ENCODE measurements around the gene AARS2. TPM values are rescaled to one million over a fixed set of nuclear protein-coding genes. Genes with fewer than 3 reads are reported as not detected.
"Not testable (repeated sequence)": the region's sequence is repeated elsewhere in the genome, so short reads cannot be mapped to it uniquely, and the experiment has no call there.

Gene AARS2
- total and polyA plus RNA-seq, 9 donors, result 3.0 to 15.5 (median 14.0) TPM

DNA sequence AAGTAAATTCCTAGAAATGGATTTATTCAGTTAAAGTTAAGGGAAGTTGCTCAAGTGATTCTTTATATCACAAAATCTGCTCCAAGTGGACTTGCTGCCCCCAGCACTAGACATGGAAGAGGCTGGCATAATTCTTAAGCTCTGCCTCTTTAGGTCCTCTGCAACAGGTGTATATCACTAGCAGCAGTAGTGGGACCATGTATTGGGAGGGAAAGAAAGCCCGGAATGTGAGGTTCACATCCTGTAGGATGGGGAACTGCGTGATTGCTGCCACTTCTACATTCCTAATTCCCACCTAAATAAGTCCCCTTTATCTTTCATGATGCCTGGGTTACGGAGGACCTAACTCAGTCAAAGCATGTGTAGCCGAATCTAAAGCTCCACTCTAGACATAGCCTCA lies 42.5 kb upstream of the AARS2 start:
- no peak overlapping the region for H3K27ac ChIP-seq
- DNase-seq, result no peak
- intact Hi-C loops (cut with DNase I), result no loop called here
- no peaks in the 10 kb centered on the region for H3K4me1 ChIP-seq (ENCODE audit: insufficient read depth)
- no peaks in the 10 kb centered on the region for H3K36me3 ChIP-seq
- 67 to 79% (median 79%) methylated on average over 4 of the region's 4 CpGs for WGBS, 3 donors
- no peak overlapping the region for H3K4me3 ChIP-seq
- peaks cover 0 to 2% of the 10 kb centered on the region in 2 donors for H3K9me3 ChIP-seq
- no peaks in the 10 kb centered on the region for H3K27me3 ChIP-seq
- TF ChIP-seq EP300 (IDR thresholded peaks at IDR 0.05) (no peak), POLR2A (IDR thresholded peaks at IDR 0.05) (no peak)
- TF ChIP-seq, protein P1, sequence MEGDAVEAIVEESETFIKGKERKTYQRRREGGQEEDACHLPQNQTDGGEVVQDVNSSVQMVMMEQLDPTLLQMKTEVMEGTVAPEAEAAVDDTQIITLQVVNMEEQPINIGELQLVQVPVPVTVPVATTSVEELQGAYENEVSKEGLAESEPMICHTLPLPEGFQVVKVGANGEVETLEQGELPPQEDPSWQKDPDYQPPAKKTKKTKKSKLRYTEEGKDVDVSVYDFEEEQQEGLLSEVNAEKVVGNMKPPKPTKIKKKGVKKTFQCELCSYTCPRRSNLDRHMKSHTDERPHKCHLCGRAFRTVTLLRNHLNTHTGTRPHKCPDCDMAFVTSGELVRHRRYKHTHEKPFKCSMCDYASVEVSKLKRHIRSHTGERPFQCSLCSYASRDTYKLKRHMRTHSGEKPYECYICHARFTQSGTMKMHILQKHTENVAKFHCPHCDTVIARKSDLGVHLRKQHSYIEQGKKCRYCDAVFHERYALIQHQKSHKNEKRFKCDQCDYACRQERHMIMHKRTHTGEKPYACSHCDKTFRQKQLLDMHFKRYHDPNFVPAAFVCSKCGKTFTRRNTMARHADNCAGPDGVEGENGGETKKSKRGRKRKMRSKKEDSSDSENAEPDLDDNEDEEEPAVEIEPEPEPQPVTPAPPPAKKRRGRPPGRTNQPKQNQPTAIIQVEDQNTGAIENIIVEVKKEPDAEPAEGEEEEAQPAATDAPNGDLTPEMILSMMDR (IDR thresholded peaks at IDR 0.05), result no peak

DNA sequence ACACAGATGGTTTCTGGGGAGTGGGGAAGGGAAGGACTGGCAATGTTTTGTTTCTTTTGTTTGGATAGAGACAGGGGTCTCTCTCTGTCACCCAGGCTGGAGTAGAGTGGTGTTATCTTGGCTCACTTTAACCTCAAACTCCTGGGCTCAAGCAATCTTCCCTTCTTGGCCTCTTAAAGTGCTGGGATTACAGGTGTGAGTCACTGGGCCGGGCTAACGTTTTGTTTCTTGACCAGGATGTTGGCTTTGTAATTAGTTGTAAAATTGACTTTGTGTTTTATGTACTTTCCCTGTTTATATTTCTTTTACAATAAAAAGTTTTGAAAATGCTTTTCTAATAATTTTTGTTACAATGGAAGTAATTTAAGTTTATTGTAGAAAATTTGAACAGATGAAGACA lies 40.2 kb upstream of the AARS2 start:
- Histone ChIP-seq H3K36me3 (no peaks in the 10 kb centered on the region), H3K27me3 (no peaks in the 10 kb centered on the region), H3K4me1 (ENCODE audit: insufficient read depth) (no peaks in the 10 kb centered on the region), H3K27ac (no peak overlapping the region), H3K9me3 (peaks cover 0 to 2% of the 10 kb centered on the region in 2 donors), H3K4me3 (no peak overlapping the region)
- TF ChIP-seq EP300 (IDR thresholded peaks at IDR 0.05) (no peak), POLR2A (IDR thresholded peaks at IDR 0.05) (no peak)
- TF ChIP-seq, protein P1 (IDR thresholded peaks at IDR 0.05), result no peak
- intact Hi-C loops (cut with DNase I), result no loop called here
- DNase-seq, result no peak
- 59 to 77% (median 65%) methylated on average over 2 of the region's 2 CpGs for WGBS, 3 donors

DNA sequence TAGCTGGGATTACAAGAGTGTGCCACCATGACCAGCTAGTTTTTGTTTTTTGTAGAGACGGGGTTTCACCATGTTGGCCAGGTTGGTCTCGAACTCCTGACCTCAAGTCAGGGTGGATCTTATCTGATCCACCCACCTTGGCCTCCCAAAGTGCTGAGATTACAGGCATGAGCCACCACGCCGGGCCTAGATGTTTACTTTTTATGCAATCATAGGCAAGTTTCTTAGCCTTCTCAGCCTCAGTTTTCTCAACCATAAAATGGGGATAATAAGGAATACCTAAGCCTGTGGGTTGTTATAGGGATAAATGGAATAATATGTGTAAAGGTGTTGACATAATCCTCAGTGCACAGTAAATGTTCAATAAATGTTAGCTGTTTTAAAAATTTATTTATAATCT lies 39.1 kb upstream of the AARS2 start:
- no peak overlapping the region for H3K27ac ChIP-seq

DNA sequence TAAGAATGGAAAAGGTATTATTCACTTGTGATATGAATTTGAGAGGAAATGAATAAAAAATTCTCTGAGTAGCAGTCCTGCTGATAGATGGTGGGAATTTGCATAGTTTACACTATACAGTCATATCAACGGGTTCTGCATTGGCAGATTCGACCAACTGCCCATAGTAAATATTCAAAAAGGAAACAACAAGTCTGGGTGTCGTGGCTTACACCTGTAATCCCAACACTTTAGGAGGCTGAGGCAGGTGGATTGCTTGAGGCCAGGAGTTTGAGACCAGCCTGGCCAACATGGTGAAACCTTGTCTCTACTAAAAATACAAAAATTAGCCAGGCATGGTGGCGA lies 37.5 kb upstream of the AARS2 start:
- not testable (repeated sequence) for H3K36me3 ChIP-seq, H3K4me3 ChIP-seq
- WGBS, 3 donors, result 74 to 83% (median 75%) methylated on average over 4 of the region's 4 CpGs

More for the DNA sequence above, 39.1 kb upstream of the AARS2 start:
- Histone ChIP-seq H3K27me3 (no peaks in the 10 kb centered on the region), H3K4me3 (no peak overlapping the region), H3K9me3 (peaks cover 0 to 2% of the 10 kb centered on the region in 2 donors), H3K36me3 (no peaks in the 10 kb centered on the region), H3K4me1 (ENCODE audit: insufficient read depth) (no peaks in the 10 kb centered on the region)
- no peak for TF ChIP-seq EP300 (IDR thresholded peaks at IDR 0.05)
- TF ChIP-seq, protein P1 (IDR thresholded peaks at IDR 0.05), result no peak
- TF ChIP-seq POLR2A (IDR thresholded peaks at IDR 0.05), result no peak
- no peak for DNase-seq
- 82 to 83% (median 82%) methylated on average over 4 of the region's 4 CpGs for WGBS, 3 donors
- intact Hi-C loops (cut with DNase I), result no loop called here

DNA sequence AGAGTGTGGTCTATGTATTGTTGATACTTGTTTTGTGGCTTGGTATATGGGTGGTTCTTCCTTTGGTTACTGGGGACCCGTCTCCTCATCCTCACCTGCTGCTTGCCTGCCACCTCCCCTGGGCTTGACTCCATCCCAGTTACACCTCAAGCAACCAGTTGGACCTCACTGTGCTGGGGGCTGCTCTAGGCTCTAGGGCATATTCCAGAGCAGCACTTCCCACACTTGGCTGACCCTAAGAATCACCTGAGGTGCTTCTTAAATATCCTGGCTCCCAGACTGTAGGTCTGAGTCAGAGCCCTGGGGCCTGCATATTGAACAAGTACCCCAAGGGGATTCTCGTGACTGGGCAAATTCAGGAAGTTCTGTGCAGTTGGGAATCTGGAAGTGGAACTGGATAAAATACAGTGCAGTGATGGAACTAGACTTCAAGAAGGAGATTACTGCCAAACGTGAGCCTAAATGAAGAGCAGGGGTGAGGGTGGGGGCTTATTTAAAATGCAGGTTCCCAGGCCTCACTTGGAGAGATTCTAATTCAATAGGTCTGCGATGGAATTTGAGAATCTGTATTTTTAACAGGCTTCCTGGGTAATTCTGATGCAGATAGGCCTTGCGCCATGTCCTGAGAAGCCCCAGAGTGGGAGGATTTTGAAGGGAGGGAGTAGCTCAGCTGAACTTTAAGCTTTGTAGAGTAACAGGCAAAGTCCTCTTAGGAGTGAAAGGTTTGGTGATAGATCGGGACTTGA lies 36.9 kb upstream of the AARS2 start:
- intact Hi-C loops (cut with DNase I), result no loop called here
- Histone ChIP-seq H3K27ac (no peak overlapping the region), H3K4me3 (no peak overlapping the region), H3K9me3 (no peaks in the 10 kb centered on the region), H3K27me3 (no peaks in the 10 kb centered on the region), H3K36me3 (no peaks in the 10 kb centered on the region), H3K4me1 (ENCODE audit: insufficient read depth) (no peaks in the 10 kb centered on the region)
- DNase-seq, result no peak
- TF ChIP-seq POLR2A (IDR thresholded peaks at IDR 0.05), result no peak
- no peak for TF ChIP-seq EP300 (IDR thresholded peaks at IDR 0.05)
- 68 to 75% (median 75%) methylated on average over 6 of the region's 6 CpGs for WGBS, 3 donors

More for the DNA sequence above, 37.5 kb upstream of the AARS2 start:
- H3K27me3 ChIP-seq; H3K9me3 ChIP-seq; intact Hi-C loops (cut with DNase I); H3K4me1 ChIP-seq (ENCODE audit: insufficient read depth); H3K27ac ChIP-seq; DNase-seq: not testable (repeated sequence)

DNA sequence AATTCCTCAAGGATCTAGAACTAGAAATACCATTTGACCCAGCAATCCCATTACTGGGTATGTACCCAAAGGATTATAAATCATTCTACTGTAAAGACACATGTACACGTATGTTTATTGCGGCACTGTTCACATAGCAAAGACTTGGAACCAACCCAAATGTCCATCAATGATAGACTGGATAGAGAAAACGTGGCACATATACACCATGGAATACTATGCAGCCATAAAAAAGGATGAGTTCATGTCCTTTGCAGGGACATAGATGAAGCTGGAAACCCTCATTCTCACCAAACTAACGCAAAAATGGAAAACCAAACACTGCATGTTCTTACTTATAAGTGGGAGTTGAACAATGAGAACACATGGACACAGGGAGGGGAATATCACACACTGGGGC lies 33.7 kb upstream of the AARS2 start:
- H3K9me3 ChIP-seq; H3K4me3 ChIP-seq; H3K4me1 ChIP-seq (ENCODE audit: insufficient read depth); H3K27ac ChIP-seq; intact Hi-C loops (cut with DNase I); H3K27me3 ChIP-seq; DNase-seq; H3K36me3 ChIP-seq: not testable (repeated sequence)
- WGBS, 3 donors, result 72 to 81% (median 78%) methylated on average over 4 of the region's 4 CpGs
